Liver (tissue), 3 donors: ENCODE results near the gene CSF1.

Source experiments
- CTCF ChIP-seq: fragments of 150-350 bp; IDR thresholded peaks from 2 replicates; pipeline ENCODE4 v1.5.1; 2017; ENCODE audit warnings: improper control_type of control experiment, low read depth, low read length; ENCODE audit not compliant: missing input control
- JUND ChIP-seq, 2 donors: IDR thresholded peaks; 2 replicates each; pipeline ENCODE4 v1.6.1; 2016; ENCODE audit warnings: antibody characterized with exemption in 2 of 2
- MAX ChIP-seq: IDR thresholded peaks from 2 replicates; pipeline ENCODE4 v1.6.1; 2016; ENCODE audit warnings: antibody characterized with exemption
- TAF1 ChIP-seq: conservative IDR thresholded peaks from 2 replicates; pipeline ENCODE4 v1.6.1; 2016; ENCODE audit warnings: antibody characterized with exemption, mild to moderate bottlenecking
- ZBTB33 ChIP-seq: IDR thresholded peaks from 2 replicates; pipeline ENCODE4 v1.6.1; 2016; ENCODE audit warnings: antibody characterized with exemption
- donor health status: healthy.
- donor health status: healthy.

GRCh38 chr1:109893532-109894171 is 17.0 kb upstream of the CSF1 start:
- TF ChIP-seq TAF1 (no peak), CTCF (no peak), JUND (IDR thresholded peaks at IDR 0.05) (no peak), ZBTB33 (no peak), MAX (no peak)
